Measurements from ENCODE around the gene TGM3.

Gene TGM3

DNA sequence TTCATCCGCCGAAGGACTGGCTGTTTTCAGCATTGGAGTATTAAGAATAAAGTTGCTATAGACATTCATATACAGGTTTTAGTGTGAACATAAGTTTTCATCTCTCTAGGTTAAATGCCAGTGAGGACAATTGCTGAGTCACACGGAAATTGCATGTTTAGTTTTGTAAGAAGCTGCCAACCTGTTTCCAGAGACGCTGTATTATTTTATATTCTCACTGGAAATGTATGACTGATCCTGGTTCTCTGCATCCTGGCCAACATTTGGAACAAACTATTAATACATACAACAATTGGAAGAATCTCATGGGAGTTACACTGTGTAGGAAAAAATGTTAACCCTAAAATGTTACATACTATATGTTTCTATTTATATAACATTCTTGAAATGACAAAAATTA lies 68.2 kb downstream of the TGM3 start:
- no peak for TF ChIP-seq SIN3A (IDR thresholded peaks at IDR 0.05; ENCODE audit: borderline replicate concordance, insufficient read depth, low read length)
- TF ChIP-seq POLR2AphosphoS5 (IDR thresholded peaks at IDR 0.05; ENCODE audit: low read depth, low read length), result no peak
- no peak for TF ChIP-seq TAF1 (IDR thresholded peaks at IDR 0.05; ENCODE audit: borderline replicate concordance, insufficient read depth, low read length)
- TF ChIP-seq, protein P1, sequence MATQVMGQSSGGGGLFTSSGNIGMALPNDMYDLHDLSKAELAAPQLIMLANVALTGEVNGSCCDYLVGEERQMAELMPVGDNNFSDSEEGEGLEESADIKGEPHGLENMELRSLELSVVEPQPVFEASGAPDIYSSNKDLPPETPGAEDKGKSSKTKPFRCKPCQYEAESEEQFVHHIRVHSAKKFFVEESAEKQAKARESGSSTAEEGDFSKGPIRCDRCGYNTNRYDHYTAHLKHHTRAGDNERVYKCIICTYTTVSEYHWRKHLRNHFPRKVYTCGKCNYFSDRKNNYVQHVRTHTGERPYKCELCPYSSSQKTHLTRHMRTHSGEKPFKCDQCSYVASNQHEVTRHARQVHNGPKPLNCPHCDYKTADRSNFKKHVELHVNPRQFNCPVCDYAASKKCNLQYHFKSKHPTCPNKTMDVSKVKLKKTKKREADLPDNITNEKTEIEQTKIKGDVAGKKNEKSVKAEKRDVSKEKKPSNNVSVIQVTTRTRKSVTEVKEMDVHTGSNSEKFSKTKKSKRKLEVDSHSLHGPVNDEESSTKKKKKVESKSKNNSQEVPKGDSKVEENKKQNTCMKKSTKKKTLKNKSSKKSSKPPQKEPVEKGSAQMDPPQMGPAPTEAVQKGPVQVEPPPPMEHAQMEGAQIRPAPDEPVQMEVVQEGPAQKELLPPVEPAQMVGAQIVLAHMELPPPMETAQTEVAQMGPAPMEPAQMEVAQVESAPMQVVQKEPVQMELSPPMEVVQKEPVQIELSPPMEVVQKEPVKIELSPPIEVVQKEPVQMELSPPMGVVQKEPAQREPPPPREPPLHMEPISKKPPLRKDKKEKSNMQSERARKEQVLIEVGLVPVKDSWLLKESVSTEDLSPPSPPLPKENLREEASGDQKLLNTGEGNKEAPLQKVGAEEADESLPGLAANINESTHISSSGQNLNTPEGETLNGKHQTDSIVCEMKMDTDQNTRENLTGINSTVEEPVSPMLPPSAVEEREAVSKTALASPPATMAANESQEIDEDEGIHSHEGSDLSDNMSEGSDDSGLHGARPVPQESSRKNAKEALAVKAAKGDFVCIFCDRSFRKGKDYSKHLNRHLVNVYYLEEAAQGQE (IDR thresholded peaks at IDR 0.05; ENCODE audit: insufficient read depth in 1 of 2, low read depth in 2 of 2, low read length in 2 of 2), result no peak

GRCh38 chr20:2365091-2365490 lies 69.3 kb downstream of the TGM3 start:
- no peak for TF ChIP-seq TAF1 (IDR thresholded peaks at IDR 0.05; ENCODE audit: borderline replicate concordance, insufficient read depth, low read length)
- TF ChIP-seq, protein P1 (IDR thresholded peaks at IDR 0.05; ENCODE audit: insufficient read depth in 1 of 2, low read depth in 2 of 2, low read length in 2 of 2), result no peak
- TF ChIP-seq POLR2AphosphoS5 (IDR thresholded peaks at IDR 0.05; ENCODE audit: low read depth, low read length), result no peak
- no peak for TF ChIP-seq FOXP2 (optimal IDR thresholded peaks at IDR 0.05; ENCODE audit: borderline replicate concordance, extremely low read depth, extremely low read length, insufficient read depth)
- TF ChIP-seq SIN3A (IDR thresholded peaks at IDR 0.05; ENCODE audit: borderline replicate concordance, insufficient read depth, low read length), result no peak

- TF ChIP-seq POLR2AphosphoS5 (IDR thresholded peaks at IDR 0.05; ENCODE audit: low read depth, low read length) (no peak), TAF1 (IDR thresholded peaks at IDR 0.05; ENCODE audit: borderline replicate concordance, insufficient read depth, low read length) (no peak), SIN3A (IDR thresholded peaks at IDR 0.05; ENCODE audit: borderline replicate concordance, insufficient read depth, low read length) (no peak), FOXP2 (optimal IDR thresholded peaks at IDR 0.05; ENCODE audit: borderline replicate concordance, extremely low read depth, extremely low read length, insufficient read depth) (no peak)
- TF ChIP-seq, protein P1 (IDR thresholded peaks at IDR 0.05; ENCODE audit: insufficient read depth in 1 of 2, low read depth in 2 of 2, low read length in 2 of 2), result no peak
These were observed 69.9 kb downstream of the TGM3 start for GRCh38 chr20:2365666-2366065.

- TF ChIP-seq POLR2AphosphoS5 (IDR thresholded peaks at IDR 0.05; ENCODE audit: low read depth, low read length) (no peak), TAF1 (IDR thresholded peaks at IDR 0.05; ENCODE audit: borderline replicate concordance, insufficient read depth, low read length) (no peak), FOXP2 (optimal IDR thresholded peaks at IDR 0.05; ENCODE audit: borderline replicate concordance, extremely low read depth, extremely low read length, insufficient read depth) (no peak)
- TF ChIP-seq, protein P1 (IDR thresholded peaks at IDR 0.05; ENCODE audit: insufficient read depth in 1 of 2, low read depth in 2 of 2, low read length in 2 of 2), result no peak
These were observed 72.8 kb downstream of the TGM3 start for GRCh38 chr20:2368621-2369020.

- TF ChIP-seq, protein P1 (IDR thresholded peaks at IDR 0.05; ENCODE audit: insufficient read depth in 1 of 2, low read depth in 2 of 2, low read length in 2 of 2), result no peak
- no peak for TF ChIP-seq TAF1 (IDR thresholded peaks at IDR 0.05; ENCODE audit: borderline replicate concordance, insufficient read depth, low read length)
- no peak for TF ChIP-seq SIN3A (IDR thresholded peaks at IDR 0.05; ENCODE audit: borderline replicate concordance, insufficient read depth, low read length)
- no peak for TF ChIP-seq FOXP2 (optimal IDR thresholded peaks at IDR 0.05; ENCODE audit: borderline replicate concordance, extremely low read depth, extremely low read length, insufficient read depth)
- TF ChIP-seq POLR2AphosphoS5 (IDR thresholded peaks at IDR 0.05; ENCODE audit: low read depth, low read length), result no peak
These were observed 77.3 kb downstream of the TGM3 start for GRCh38 chr20:2373098-2373497.
